Measurements from ENCODE around the gene EFEMP1. TPM values are rescaled to one million over a fixed set of nuclear protein-coding genes. Genes with fewer than 3 reads are reported as not detected.

The EFEMP1 gene
- total and polyA plus RNA-seq, 9 of the 15 experiments (the other 6 are each of a cell fraction or from before 2014, with no cell fraction given): 0.05 to 6.2 (median 0.22) TPM

GRCh38 chr2:55965966-55966365, 42.4 kb upstream of the EFEMP1 start (continued):
- TF ChIP-seq HMGN3 (IDR thresholded peaks at IDR 0.05; ENCODE audit: borderline replicate concordance, extremely low read depth, insufficient read length, low read depth, low read length) (no peak), NR2F6 (CRISPR knock-in tag; IDR thresholded peaks at IDR 0.05) (no peak)

GRCh38 chr2:55965276-55965675, 41.7 kb upstream of the EFEMP1 start:
- intact Hi-C loops (cut with micrococcal nuclease): loop anchor here (10.0 kb wide), 1 partner anchor 170 kb away; no protein-coding TSS in a partner anchor
- Histone ChIP-seq H4K20me1 (replicated peaks; ENCODE audit: control insufficient read depth, insufficient read depth, low read length) (no peaks in the 10 kb centered on the region), H3K4me1 (replicated peaks in 1 of 2; ENCODE audit: control insufficient read depth in 2 of 2, insufficient read depth in 2 of 2, low read length in 2 of 2) (no peaks in the 10 kb centered on the region; a peak in 1 of 5 replicates), H3K36me3 (ENCODE audit: control insufficient read depth, insufficient read depth, low read length) (no peaks in the 10 kb centered on the region), H3K4me3 (no peak overlapping the region), H3K27ac (ENCODE audit: extremely low read depth, low read depth, low read length) (no peak overlapping the region), H3K9me1 (ENCODE audit: control insufficient read depth, insufficient read depth, low read length) (no peaks in the 10 kb centered on the region), H3K9ac (ENCODE audit: insufficient read depth in 1 of 2, low read depth in 2 of 2, low read length in 2 of 2) (no peak overlapping the region), H3K9me3 (replicated peaks; ENCODE audit: control insufficient read depth, insufficient read depth, low read depth, low read length) (no peaks in the 10 kb centered on the region), H2AFZ (ENCODE audit: low read depth, low read length) (no peak overlapping the region), H3K27me3 (ENCODE audit: control insufficient read depth in 2 of 2, insufficient read depth in 2 of 2, low read length in 2 of 2) (no peaks in the 10 kb centered on the region; a peak in 1 of 5 replicates), H3K79me2 (ENCODE audit: control insufficient read depth, insufficient read depth, low read length) (no peaks in the 10 kb centered on the region), H3K4me2 (ENCODE audit: insufficient read depth, low read length) (no peak overlapping the region)
- BruUV-seq (replicated peaks): no TSS peak
- DNase-seq (ENCODE audit: extremely low read depth in 1 of 4, low spot score in 3 of 4) (no peak), FAIRE-seq (no peak), ATAC-seq (no peak)
- in situ Hi-C loops (cut with MboI): loop anchor here (25.0 kb wide), 1 partner anchor 1547 kb away; no protein-coding TSS in a partner anchor
- ChIA-PET CTCF (ENCODE audit: low intra/inter-chr PET ratio) (no interaction called here), POLR2A (no interaction called here)
- 0% methylated on average over 2 of the region's 2 CpGs for WGBS (ENCODE audit: insufficient coverage, low coverage, missing lambda C conversion rate)
- TF ChIP-seq U2AF1 (optimal IDR thresholded peaks at IDR 0.05; ENCODE audit: low read depth, low read length) (no peak), ZNF197 (CRISPR knock-in tag; IDR thresholded peaks at IDR 0.05; ENCODE audit: low read depth) (no peak), ZBTB1 (CRISPR knock-in tag; IDR thresholded peaks at IDR 0.05; ENCODE audit: borderline replicate concordance, low read depth) (no peak), SMARCE1 (IDR thresholded peaks at IDR 0.05) (no peak), HNRNPUL1 (IDR thresholded peaks at IDR 0.05; ENCODE audit: low read length) (no peak), MEIS2 (IDR thresholded peaks at IDR 0.05; ENCODE audit: partially characterized antibody) (no peak), CSDE1 (IDR thresholded peaks at IDR 0.05) (no peak), CTBP1 (IDR thresholded peaks at IDR 0.05; ENCODE audit: borderline replicate concordance) (no peak)
- TF ChIP-seq, protein P1, sequence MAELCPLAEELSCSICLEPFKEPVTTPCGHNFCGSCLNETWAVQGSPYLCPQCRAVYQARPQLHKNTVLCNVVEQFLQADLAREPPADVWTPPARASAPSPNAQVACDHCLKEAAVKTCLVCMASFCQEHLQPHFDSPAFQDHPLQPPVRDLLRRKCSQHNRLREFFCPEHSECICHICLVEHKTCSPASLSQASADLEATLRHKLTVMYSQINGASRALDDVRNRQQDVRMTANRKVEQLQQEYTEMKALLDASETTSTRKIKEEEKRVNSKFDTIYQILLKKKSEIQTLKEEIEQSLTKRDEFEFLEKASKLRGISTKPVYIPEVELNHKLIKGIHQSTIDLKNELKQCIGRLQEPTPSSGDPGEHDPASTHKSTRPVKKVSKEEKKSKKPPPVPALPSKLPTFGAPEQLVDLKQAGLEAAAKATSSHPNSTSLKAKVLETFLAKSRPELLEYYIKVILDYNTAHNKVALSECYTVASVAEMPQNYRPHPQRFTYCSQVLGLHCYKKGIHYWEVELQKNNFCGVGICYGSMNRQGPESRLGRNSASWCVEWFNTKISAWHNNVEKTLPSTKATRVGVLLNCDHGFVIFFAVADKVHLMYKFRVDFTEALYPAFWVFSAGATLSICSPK (IDR thresholded peaks at IDR 0.05; ENCODE audit: borderline replicate concordance): no peak
- TF ChIP-seq, protein P2, sequence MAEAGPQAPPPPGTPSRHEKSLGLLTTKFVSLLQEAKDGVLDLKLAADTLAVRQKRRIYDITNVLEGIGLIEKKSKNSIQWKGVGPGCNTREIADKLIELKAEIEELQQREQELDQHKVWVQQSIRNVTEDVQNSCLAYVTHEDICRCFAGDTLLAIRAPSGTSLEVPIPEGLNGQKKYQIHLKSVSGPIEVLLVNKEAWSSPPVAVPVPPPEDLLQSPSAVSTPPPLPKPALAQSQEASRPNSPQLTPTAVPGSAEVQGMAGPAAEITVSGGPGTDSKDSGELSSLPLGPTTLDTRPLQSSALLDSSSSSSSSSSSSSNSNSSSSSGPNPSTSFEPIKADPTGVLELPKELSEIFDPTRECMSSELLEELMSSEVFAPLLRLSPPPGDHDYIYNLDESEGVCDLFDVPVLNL (CRISPR knock-in tag; IDR thresholded peaks at IDR 0.05; ENCODE audit: low read depth): no peak

All from K562 (cell line).